GM21528 (cell line): Measurements from ENCODE around the gene SNX15.

Experiments
- ATAC-seq: cut with Tn5 transposase; IDR thresholded peaks from one replicate; pipeline ENCODE4 v1.9.1; 2021; ENCODE audit warnings: mild to moderate bottlenecking, moderate library complexity; ENCODE audit not compliant: unreplicated experiment, low FRiP score

The SNX15 gene

GRCh38 chr11:65051398-65051858, 24.2 kb downstream of the SNX15 start:
- ATAC-seq = no peak

- no peak for ATAC-seq
Measured at GRCh38 chr11:65053827-65054508, 26.7 kb downstream of the SNX15 start.

- ATAC-seq = no peak
Measured at GRCh38 chr11:65055538-65055937, 28.3 kb downstream of the SNX15 start.

GRCh38 chr11:65056999-65057398, 29.8 kb downstream of the SNX15 start:
- no peak for ATAC-seq

GRCh38 chr11:65057526-65057925, 30.3 kb downstream of the SNX15 start:
- ATAC-seq = no peak

GRCh38 chr11:65058012-65058411, 30.8 kb downstream of the SNX15 start:
- ATAC-seq = no peak

- no peak for ATAC-seq
Measured at GRCh38 chr11:65058419-65059054, 31.3 kb downstream of the SNX15 start, which contains the start of gene NAALADL1. Gene NAALADL1, minus strand, starts transcription at chr11:65058553. Its CDS starts 32 bp downstream, at chr11:65058521.

GRCh38 chr11:65059523-65059922, 32.3 kb downstream of the SNX15 start:
- ATAC-seq = no peak

- ATAC-seq = no peak
Measured at GRCh38 chr11:65059959-65060824, 33.0 kb downstream of the SNX15 start.

GRCh38 chr11:65060913-65061408, 33.7 kb downstream of the SNX15 start:
- ATAC-seq = no peak

- ATAC-seq = no peak
Measured at GRCh38 chr11:65063532-65063931, 36.3 kb downstream of the SNX15 start.

GRCh38 chr11:65064847-65065240, 37.6 kb downstream of the SNX15 start:
- no peak for ATAC-seq

- ATAC-seq = no peak
Measured at GRCh38 chr11:65065851-65066250, 38.6 kb downstream of the SNX15 start.

- no peak for ATAC-seq
Measured at GRCh38 chr11:65066315-65066714, 39.1 kb downstream of the SNX15 start.

GRCh38 chr11:65066805-65067291, 39.6 kb downstream of the SNX15 start:
- ATAC-seq = no peak

- ATAC-seq = no peak
Measured at GRCh38 chr11:65067446-65067845, 40.2 kb downstream of the SNX15 start.

GRCh38 chr11:65069217-65069616, 42.0 kb downstream of the SNX15 start:
- no peak for ATAC-seq

- ATAC-seq = no peak
Measured at GRCh38 chr11:65071907-65072630, 44.8 kb downstream of the SNX15 start.

- ATAC-seq = no peak
Measured at GRCh38 chr11:65072631-65072966, 45.4 kb downstream of the SNX15 start.

- no peak for ATAC-seq
Measured at GRCh38 chr11:65077451-65077850, 50.2 kb downstream of the SNX15 start.
